AG09309 (cell line): ENCODE data around the gene FUZ.

ENCODE experiments used
- DNase-seq: peaks from one replicate; pipeline ENCODE4 v3.0.0-alpha.2; 2010; ENCODE audit warnings: low read depth
- H3K4me3 ChIP-seq: 2 replicates; pipeline ENCODE4 v1.5.1; 2011; ENCODE audit warnings: mild to moderate bottlenecking, low read depth, low read length, moderate library complexity; ENCODE audit not compliant: control insufficient read depth
- CTCF ChIP-seq: IDR thresholded peaks from 2 replicates; pipeline ENCODE4 v1.5.1; 2011; ENCODE audit warnings: mild to moderate bottlenecking, low read depth, low read length, inconsistent platforms; ENCODE audit not compliant: insufficient read depth, control insufficient read depth; ENCODE audit errors: missing control alignments

The FUZ gene

GRCh38 chr19:49767967-49768581 is 45.0 kb downstream of the FUZ start:
- peak overlapping the region; percentile 96 for H3K4me3 ChIP-seq
- TF ChIP-seq CTCF = no peak
- no peak for DNase-seq

GRCh38 chr19:49767381-49767780 is 45.7 kb downstream of the FUZ start:
- no peak for TF ChIP-seq CTCF
- H3K4me3 ChIP-seq = peak overlapping the region; percentile 96
- no peak for DNase-seq

GRCh38 chr19:49766930-49767299 is 46.2 kb downstream of the FUZ start, which contains the start of gene AP2A1:
Gene AP2A1, plus strand, starts transcription at chr19:49767001. Its CDS starts 133 bp downstream, at chr19:49767134.
- TF ChIP-seq CTCF = no peak
- DNase-seq = no peak
- H3K4me3 ChIP-seq = peak within 1 kb of the TSS; percentile 96

GRCh38 chr19:49766007-49766929 is 46.8 kb downstream of the FUZ start:
- peak; percentile 100 for DNase-seq
- H3K4me3 ChIP-seq = peak overlapping the region; percentile 40
- TF ChIP-seq CTCF = no peak

- no peak overlapping the region for H3K4me3 ChIP-seq
- no peak for TF ChIP-seq CTCF
- no peak for DNase-seq
These were observed 48.8 kb downstream of the FUZ start for GRCh38 chr19:49764341-49764740.

GRCh38 chr19:49763230-49763629 is 49.9 kb downstream of the FUZ start, which contains the start of gene TSKS:
Gene TSKS, minus strand, starts transcription at chr19:49763306. Its CDS starts 59 bp downstream, at chr19:49763247.
- no peak within 1 kb of the TSS for H3K4me3 ChIP-seq
- no peak for TF ChIP-seq CTCF
- no peak for DNase-seq
